DND-41 (cell line): ENCODE data around the gene SIT1.

ENCODE experiments used
- ATAC-seq: fragments of 200-7000 bp; cut with Tn5 transposase; 3 replicates; pipeline ENCODE4 v1.9.1; 2021; ENCODE audit warnings: low read depth; ENCODE audit not compliant: insufficient read depth
- DNase-seq: peaks from one replicate; pipeline ENCODE4 v3.0.0-alpha.2; 2020
- H2AFZ ChIP-seq: 2 replicates; pipeline ENCODE4 v1.6.0; 2012; ENCODE audit warnings: low read depth, low read length
- H3K27ac ChIP-seq: 2 replicates; pipeline ENCODE4 v1.5.1; 2012; ENCODE audit warnings: low read length, inconsistent platforms
- H3K27me3 ChIP-seq: fragments of 200-600 bp; sonication (generic); 2 replicates; pipeline ENCODE4 v1.6.0; 2012; ENCODE audit warnings: low read length, mild to moderate bottlenecking, inconsistent platforms; ENCODE audit not compliant: insufficient read depth, poor library complexity
- H3K36me3 ChIP-seq: 2 replicates; pipeline ENCODE4 v1.5.1; 2012; ENCODE audit warnings: low read length, inconsistent platforms; ENCODE audit not compliant: insufficient read depth
- H3K4me1 ChIP-seq: 2 replicates; pipeline ENCODE4 v1.5.1; 2012; ENCODE audit warnings: mild to moderate bottlenecking, low read length; ENCODE audit not compliant: insufficient read depth
- H3K4me2 ChIP-seq: 2 replicates; pipeline ENCODE4 v1.6.0; 2012; ENCODE audit warnings: mild to moderate bottlenecking, moderate library complexity, low read length, inconsistent platforms; ENCODE audit not compliant: insufficient read depth
- H3K4me3 ChIP-seq, 2 experiments: fragments of 200-600 bp in 1 of 2; shearing (Covaris generic) in 1 of 2; 2 replicates each; pipeline ENCODE4 v1.5.1; 2012 to 2016; ENCODE audit warnings: inconsistent platforms in 2 of 2, low read length in 2 of 2, mild to moderate bottlenecking in 2 of 2, low read depth in 1 of 2, moderate library complexity in 1 of 2
- H3K79me2 ChIP-seq: 2 replicates; pipeline ENCODE4 v1.6.0; 2012; ENCODE audit warnings: low read length, inconsistent platforms; ENCODE audit not compliant: insufficient read depth
- H3K9ac ChIP-seq: 2 replicates; pipeline ENCODE4 v1.6.0; 2012; ENCODE audit warnings: low read depth, mild to moderate bottlenecking, inconsistent platforms, low read length, moderate library complexity
- H3K9me3 ChIP-seq: 2 replicates; pipeline ENCODE4 v1.5.1; 2012; ENCODE audit warnings: low read length, moderate library complexity, mild to moderate bottlenecking, inconsistent platforms; ENCODE audit not compliant: insufficient read depth, severe bottlenecking
- H4K20me1 ChIP-seq: 2 replicates; pipeline ENCODE4 v1.6.0; 2012; ENCODE audit warnings: low read length; ENCODE audit not compliant: insufficient read depth
- EZH2 ChIP-seq: IDR thresholded peaks from 3 replicates; pipeline ENCODE4 v1.6.1; 2012; ENCODE audit warnings: borderline replicate concordance, low read depth, mild to moderate bottlenecking, moderate library complexity, low read length, inconsistent platforms; ENCODE audit not compliant: severe bottlenecking
- TF ChIP-seq, protein P1 (sequence below): IDR thresholded peaks from 2 replicates; pipeline ENCODE4 v1.5.1; 2012; ENCODE audit warnings: borderline replicate concordance, low read length, moderate library complexity, mild to moderate bottlenecking; ENCODE audit not compliant: poor library complexity, severe bottlenecking; ENCODE audit errors: extremely low read depth

The SIT1 gene

DNA sequence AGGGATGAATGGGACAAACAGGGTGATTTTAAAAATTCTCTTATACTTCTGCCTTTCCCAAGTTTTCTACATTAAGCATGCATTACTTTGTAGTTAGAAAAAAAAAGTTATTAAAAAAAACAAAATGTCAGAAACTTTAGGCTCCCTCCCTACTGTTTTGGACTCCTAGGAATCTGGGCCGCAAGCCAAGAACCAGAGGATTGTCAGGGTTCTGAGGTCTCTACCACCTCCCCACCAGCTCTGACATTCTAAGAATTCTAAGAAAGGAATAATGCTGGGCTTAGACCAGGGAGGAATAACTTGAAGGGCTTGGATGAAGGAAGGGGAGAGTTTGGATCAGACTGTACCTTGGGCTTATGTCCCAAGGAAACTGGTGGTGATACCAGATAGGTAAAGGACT lies 15.3 kb upstream of the SIT1 start:
- peak overlapping the region; percentile 97 for H3K27ac ChIP-seq
- H3K4me3 ChIP-seq: peak overlapping the region in 1 of 2 experiments; percentile 78; a peak in 3 of 4 replicates
- no peaks in the 10 kb centered on the region for H3K27me3 ChIP-seq
- ATAC-seq (no peak), DNase-seq (no peak)
- peaks cover 29% of the 10 kb centered on the region for H3K79me2 ChIP-seq
- H2AFZ ChIP-seq: peak overlapping the region; percentile 15
- peaks cover 22% of the 10 kb centered on the region for H3K36me3 ChIP-seq
- no peaks in the 10 kb centered on the region for H4K20me1 ChIP-seq
- no peaks in the 10 kb centered on the region for H3K9me3 ChIP-seq
- TF ChIP-seq EZH2: no peak
- TF ChIP-seq, protein P1, sequence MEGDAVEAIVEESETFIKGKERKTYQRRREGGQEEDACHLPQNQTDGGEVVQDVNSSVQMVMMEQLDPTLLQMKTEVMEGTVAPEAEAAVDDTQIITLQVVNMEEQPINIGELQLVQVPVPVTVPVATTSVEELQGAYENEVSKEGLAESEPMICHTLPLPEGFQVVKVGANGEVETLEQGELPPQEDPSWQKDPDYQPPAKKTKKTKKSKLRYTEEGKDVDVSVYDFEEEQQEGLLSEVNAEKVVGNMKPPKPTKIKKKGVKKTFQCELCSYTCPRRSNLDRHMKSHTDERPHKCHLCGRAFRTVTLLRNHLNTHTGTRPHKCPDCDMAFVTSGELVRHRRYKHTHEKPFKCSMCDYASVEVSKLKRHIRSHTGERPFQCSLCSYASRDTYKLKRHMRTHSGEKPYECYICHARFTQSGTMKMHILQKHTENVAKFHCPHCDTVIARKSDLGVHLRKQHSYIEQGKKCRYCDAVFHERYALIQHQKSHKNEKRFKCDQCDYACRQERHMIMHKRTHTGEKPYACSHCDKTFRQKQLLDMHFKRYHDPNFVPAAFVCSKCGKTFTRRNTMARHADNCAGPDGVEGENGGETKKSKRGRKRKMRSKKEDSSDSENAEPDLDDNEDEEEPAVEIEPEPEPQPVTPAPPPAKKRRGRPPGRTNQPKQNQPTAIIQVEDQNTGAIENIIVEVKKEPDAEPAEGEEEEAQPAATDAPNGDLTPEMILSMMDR: no peak
- H3K4me1 ChIP-seq: peaks cover 62% of the 10 kb centered on the region
- peak overlapping the region; percentile 78 for H3K4me2 ChIP-seq
- H3K9ac ChIP-seq: peak overlapping the region; percentile 78

DNA sequence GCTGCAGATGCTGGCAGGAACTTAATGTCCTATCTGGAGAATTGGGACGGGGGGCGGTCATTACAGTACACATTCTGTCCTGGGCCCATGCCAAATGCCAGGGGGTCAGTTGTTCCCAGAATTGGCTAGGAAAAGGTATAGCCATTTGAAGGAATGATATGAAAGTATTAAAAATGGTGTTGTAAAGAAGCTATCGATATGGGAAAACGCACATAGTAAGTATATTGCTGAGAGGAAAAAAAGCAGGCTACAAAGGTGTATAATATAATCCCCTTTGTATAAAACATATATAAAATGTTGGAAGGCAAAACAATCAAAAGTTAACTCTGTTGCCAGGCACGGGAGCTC lies 14.7 kb upstream of the SIT1 start:
- H3K27ac ChIP-seq: peak overlapping the region; percentile 97
- H3K36me3 ChIP-seq: peaks cover 28% of the 10 kb centered on the region
- no peak for ATAC-seq
- H3K4me1 ChIP-seq: peaks cover 68% of the 10 kb centered on the region
- no peaks in the 10 kb centered on the region for H3K9me3 ChIP-seq
- H2AFZ ChIP-seq: peak overlapping the region; percentile 94
- H3K27me3 ChIP-seq: no peaks in the 10 kb centered on the region
- no peak for DNase-seq
- peak overlapping the region; percentile 78 for H3K9ac ChIP-seq
- H3K79me2 ChIP-seq: peaks cover 35% of the 10 kb centered on the region
- no peak for TF ChIP-seq EZH2
- TF ChIP-seq, protein P1: no peak
- no peaks in the 10 kb centered on the region for H4K20me1 ChIP-seq
- H3K4me3 ChIP-seq: peak overlapping the region; percentile 37 to 78; a peak in 3 of 4 replicates
- peak overlapping the region; percentile 78 for H3K4me2 ChIP-seq

DNA sequence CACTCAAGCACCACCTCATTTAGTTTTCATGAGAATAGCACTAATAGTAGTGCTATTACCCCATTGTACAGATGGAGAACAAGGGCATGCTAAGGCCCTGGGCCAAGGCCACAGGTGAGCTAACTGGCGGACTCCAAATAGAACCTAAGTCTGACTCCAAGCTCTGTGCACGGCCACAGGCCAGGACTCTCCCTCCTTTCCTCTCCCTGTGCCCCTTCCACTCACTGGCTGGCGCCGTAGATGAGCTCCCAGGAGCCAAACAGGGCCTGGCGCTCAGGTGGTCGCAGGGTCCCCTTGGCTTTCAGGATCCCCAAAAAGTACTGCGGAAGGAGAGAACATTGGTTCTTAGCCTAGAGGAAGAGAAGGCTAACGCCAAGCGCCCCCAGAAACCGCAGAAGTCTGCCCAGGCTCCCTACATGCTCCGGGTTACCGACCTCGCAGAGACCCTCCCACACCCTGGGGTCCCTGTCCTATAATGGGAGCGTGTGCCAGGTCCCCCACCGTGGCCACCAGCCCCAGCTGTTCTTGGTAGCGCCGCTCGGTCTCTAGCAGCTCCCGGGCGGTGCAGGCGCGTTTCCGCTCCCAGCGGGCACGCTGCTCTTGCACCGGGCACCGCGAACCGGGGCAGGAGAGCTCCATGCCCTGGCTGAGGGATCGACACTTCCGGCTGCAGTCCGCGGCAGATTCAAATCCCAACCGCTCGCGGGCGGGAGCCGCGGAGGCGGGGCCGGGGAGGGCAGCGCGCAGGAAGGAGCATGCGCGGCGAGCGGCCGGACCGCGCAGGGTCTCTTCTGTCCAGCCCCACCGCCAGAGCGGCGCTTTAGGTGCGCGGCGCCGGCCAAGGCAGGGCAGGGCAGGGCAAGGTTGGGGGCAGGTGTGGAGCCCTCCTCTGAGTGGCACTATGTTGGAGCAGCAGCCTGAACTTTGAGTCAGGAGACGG lies 14.1 kb upstream of the SIT1 start, which contains the start of gene ARHGEF39:
TSS of gene ARHGEF39 (minus strand) at position 665 of the 940 bp plus-strand sequence. CDS start at position 639, 26 bp downstream.
- peaks cover 3% of the 10 kb centered on the region; the same call in 1 of the 2 replicates for H4K20me1 ChIP-seq
- peaks cover 34% of the 10 kb centered on the region for H3K36me3 ChIP-seq
- peak within 1 kb of the TSS; percentile 78 for H3K9ac ChIP-seq
- H3K27me3 ChIP-seq: no peaks in the 10 kb centered on the region
- ATAC-seq (peak; percentile 86), DNase-seq (peak; percentile 84)
- peaks cover 41% of the 10 kb centered on the region for H3K79me2 ChIP-seq
- peak within 1 kb of the TSS; percentile 97 for H3K27ac ChIP-seq
- no peaks in the 10 kb centered on the region for H3K9me3 ChIP-seq
- TF ChIP-seq, protein P1: peak; percentile 13
- no peak for TF ChIP-seq EZH2
- peak within 1 kb of the TSS; percentile 94 for H2AFZ ChIP-seq
- peaks cover 74% of the 10 kb centered on the region for H3K4me1 ChIP-seq
- peak within 1 kb of the TSS; percentile 37 to 78; a peak in 3 of 4 replicates for H3K4me3 ChIP-seq
- H3K4me2 ChIP-seq: peak within 1 kb of the TSS; percentile 78
